ENCODE data around the gene RPS17.

DNA sequence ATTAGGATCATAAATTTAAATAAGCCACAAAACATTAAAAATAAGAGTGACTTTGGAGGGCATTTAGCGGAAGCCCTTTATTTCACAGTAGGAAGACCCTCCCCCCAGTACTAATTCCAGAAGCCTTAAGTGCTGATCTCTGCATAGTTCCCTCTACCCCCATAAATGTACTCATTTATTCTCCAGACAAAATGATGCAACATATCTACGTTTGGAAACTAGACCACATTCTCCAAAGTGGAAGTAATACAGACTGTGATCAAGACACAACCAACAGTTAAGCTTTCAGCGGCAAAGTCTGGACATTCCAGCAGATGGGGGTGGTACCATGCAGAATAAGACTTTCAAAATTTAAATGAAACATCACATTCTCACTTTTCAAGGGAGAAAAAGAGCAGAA, 44.8 kb upstream of the RPS17 start:
- TF ChIP-seq POLR2A (IDR thresholded peaks at IDR 0.05) (no peak), EP300 (IDR thresholded peaks at IDR 0.05) (no peak), POLR2AphosphoS5 (IDR thresholded peaks at IDR 0.05) (no peak)
- TF ChIP-seq, protein P1, sequence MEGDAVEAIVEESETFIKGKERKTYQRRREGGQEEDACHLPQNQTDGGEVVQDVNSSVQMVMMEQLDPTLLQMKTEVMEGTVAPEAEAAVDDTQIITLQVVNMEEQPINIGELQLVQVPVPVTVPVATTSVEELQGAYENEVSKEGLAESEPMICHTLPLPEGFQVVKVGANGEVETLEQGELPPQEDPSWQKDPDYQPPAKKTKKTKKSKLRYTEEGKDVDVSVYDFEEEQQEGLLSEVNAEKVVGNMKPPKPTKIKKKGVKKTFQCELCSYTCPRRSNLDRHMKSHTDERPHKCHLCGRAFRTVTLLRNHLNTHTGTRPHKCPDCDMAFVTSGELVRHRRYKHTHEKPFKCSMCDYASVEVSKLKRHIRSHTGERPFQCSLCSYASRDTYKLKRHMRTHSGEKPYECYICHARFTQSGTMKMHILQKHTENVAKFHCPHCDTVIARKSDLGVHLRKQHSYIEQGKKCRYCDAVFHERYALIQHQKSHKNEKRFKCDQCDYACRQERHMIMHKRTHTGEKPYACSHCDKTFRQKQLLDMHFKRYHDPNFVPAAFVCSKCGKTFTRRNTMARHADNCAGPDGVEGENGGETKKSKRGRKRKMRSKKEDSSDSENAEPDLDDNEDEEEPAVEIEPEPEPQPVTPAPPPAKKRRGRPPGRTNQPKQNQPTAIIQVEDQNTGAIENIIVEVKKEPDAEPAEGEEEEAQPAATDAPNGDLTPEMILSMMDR (IDR thresholded peaks at IDR 0.05), result no peak

All from sigmoid colon (tissue), 4 donors.